GM12878 (cell line): ENCODE measurements around the gene GSTA4. TPM values are rescaled to one million over a fixed set of nuclear protein-coding genes. Genes with fewer than 3 reads are reported as not detected.

Experiments
- ATAC-seq: fragments of 200-7000 bp; cut with Tn5 transposase; 3 replicates; pipeline ENCODE4 v1.9.1; 2020; ENCODE audit warnings: mild to moderate bottlenecking, moderate library complexity
- BruUV-seq: library from RNA; stranded (reverse); fragments of 400-500 nt; replicated peaks from 2 replicates; lab custom pipeline; 2021; lab: Mats Ljungman, UMichigan
- CTCF ChIA-PET: fragments of 300-600 bp; sonication (Branson Sonifier 250); formaldehyde crosslinking; extraction: SDS; loops from one replicate; lab custom pipeline; 2021; ENCODE audit warnings: inconsistent platforms; lab: Yijun Ruan, JAX
- POLR2A ChIA-PET: fragments of 350-600 bp; formaldehyde crosslinking; extraction: SDS; loops from one replicate; lab custom pipeline; 2021; ENCODE audit warnings: inconsistent platforms; lab: Charles Lee
- RAD21 ChIA-PET: fragments of 300-600 bp; sonication (Branson Sonifier 250); formaldehyde crosslinking; loops from one replicate; lab custom pipeline; 2023; ENCODE audit warnings: antibody characterized with exemption; ENCODE audit not compliant: unreplicated experiment; lab: Charles Lee
- SMC1A ChIA-PET: fragments of 300-600 bp; sonication (Branson Sonifier 250); formaldehyde crosslinking; loops from one replicate; lab custom pipeline; 2023; ENCODE audit not compliant: unreplicated experiment, uncharacterized antibody; lab: Charles Lee
- DNase-seq: peaks from one replicate; pipeline ENCODE4 v3.0.0-alpha.2; 2011; ENCODE audit warnings: low read depth, low spot score
- FAIRE-seq: peaks from 3 replicates; lab custom pipeline; 2011; peaks lifted over from hg19 to GRCh38; lab: Jason Lieb, UNC
- H2AFZ ChIP-seq: 2 replicates; pipeline ENCODE4 v1.6.0; 2011; ENCODE audit warnings: low read depth, low read length, control low read depth; ENCODE audit not compliant: control insufficient read depth
- H3K27ac ChIP-seq: 2 replicates; pipeline ENCODE4 v1.5.1; 2011; ENCODE audit warnings: control low read depth; ENCODE audit not compliant: control insufficient read depth, insufficient read depth
- H3K27me3 ChIP-seq, 2 experiments: replicated peaks in 1 of 2; 2 replicates each; pipeline versions ENCODE4 v1.6.0 to v1.6.1; 2011; ENCODE audit warnings: low read length in 1 of 2; ENCODE audit not compliant: control insufficient read depth in 2 of 2, insufficient read depth in 2 of 2
- H3K36me3 ChIP-seq, 2 experiments: 2 replicates each; pipeline ENCODE4 v1.5.1; 2011; ENCODE audit warnings: low read length in 1 of 2; ENCODE audit not compliant: control insufficient read depth in 2 of 2, insufficient read depth in 2 of 2
- H3K4me1 ChIP-seq: 2 replicates; pipeline ENCODE4 v1.6.1; 2011; ENCODE audit warnings: mild to moderate bottlenecking, low read length, moderate library complexity, mixed read lengths; ENCODE audit not compliant: control insufficient read depth, insufficient read depth
- H3K4me2 ChIP-seq: 2 replicates; pipeline ENCODE4 v1.6.0; 2011; ENCODE audit warnings: control low read depth; ENCODE audit not compliant: control insufficient read depth, insufficient read depth
- H3K4me3 ChIP-seq: fragments of 200-600 bp; sonication (generic); 2 replicates; pipeline ENCODE4 v1.5.1; 2016
- H3K79me2 ChIP-seq: 2 replicates; pipeline ENCODE4 v1.6.0; 2011; ENCODE audit warnings: low read length; ENCODE audit not compliant: control insufficient read depth, insufficient read depth
- H3K9ac ChIP-seq: 2 replicates; pipeline ENCODE4 v1.8.0; 2011; ENCODE audit warnings: low read length, control low read depth, mixed read lengths; ENCODE audit not compliant: control insufficient read depth, insufficient read depth
- H3K9me3 ChIP-seq: replicated peaks from 3 replicates; pipeline ENCODE4 v1.5.1; 2011; ENCODE audit warnings: mild to moderate bottlenecking, low read length; ENCODE audit not compliant: control insufficient read depth, insufficient read depth
- H4K20me1 ChIP-seq: 2 replicates; pipeline ENCODE4 v1.6.0; 2011; ENCODE audit not compliant: control insufficient read depth, insufficient read depth
- ATF7 ChIP-seq: fragments of 450-650 bp; IDR thresholded peaks from 2 replicates; pipeline ENCODE4 v1.6.1; 2016; ENCODE audit warnings: low read depth, mild to moderate bottlenecking
- BACH1 ChIP-seq: fragments of 450-650 bp; IDR thresholded peaks from 2 replicates; pipeline ENCODE4 v1.6.1; 2017; ENCODE audit warnings: mild to moderate bottlenecking, borderline replicate concordance
- BCL3 ChIP-seq: IDR thresholded peaks from 2 replicates; pipeline ENCODE4 v1.6.1; 2011; ENCODE audit warnings: borderline replicate concordance, low read depth, mild to moderate bottlenecking, moderate library complexity, low read length; ENCODE audit not compliant: insufficient read depth, poor library complexity, severe bottlenecking
- E2F8 ChIP-seq: fragments of 450-650 bp; IDR thresholded peaks from 2 replicates; pipeline ENCODE4 v1.6.1; 2018; ENCODE audit warnings: mild to moderate bottlenecking, low read depth, moderate library complexity; ENCODE audit not compliant: partially characterized antibody
- FOS ChIP-seq: IDR thresholded peaks from 3 replicates; pipeline ENCODE4 v1.6.1; 2011; ENCODE audit warnings: borderline replicate concordance; ENCODE audit not compliant: insufficient read length; ENCODE audit errors: extremely low read depth
- FOXK2 ChIP-seq: fragments of 450-650 bp; IDR thresholded peaks from 2 replicates; pipeline ENCODE4 v1.6.1; 2017; ENCODE audit warnings: mild to moderate bottlenecking, moderate library complexity
- FOXM1 ChIP-seq: IDR thresholded peaks from 2 replicates; pipeline ENCODE4 v1.6.1; 2012; ENCODE audit warnings: low read depth, mild to moderate bottlenecking, inconsistent platforms, low read length, moderate library complexity
- HDAC2 ChIP-seq: fragments of 200-600 bp; sonication (generic); IDR thresholded peaks from 2 replicates; pipeline ENCODE4 v1.6.1; 2017
- HDAC6 ChIP-seq: fragments of 200-600 bp; sonication (generic); IDR thresholded peaks from one replicate; pipeline ENCODE4 v1.8.0; 2017; ENCODE audit warnings: antibody characterized with exemption; ENCODE audit not compliant: unreplicated experiment
- KLF5 ChIP-seq: fragments of 450-650 bp; IDR thresholded peaks from 2 replicates; pipeline ENCODE4 v1.6.1; 2014; ENCODE audit warnings: mild to moderate bottlenecking; ENCODE audit not compliant: partially characterized antibody
- MTA2 ChIP-seq: fragments of 450-650 bp; IDR thresholded peaks from 2 replicates; pipeline ENCODE4 v1.6.1; 2016; ENCODE audit warnings: low read depth, mild to moderate bottlenecking, moderate library complexity
- NFYB ChIP-seq: IDR thresholded peaks from 2 replicates; pipeline ENCODE4 v1.6.1; 2011; ENCODE audit warnings: low read depth, mild to moderate bottlenecking, low read length, improper control_type of control experiment, moderate library complexity; ENCODE audit not compliant: insufficient read depth
- RBBP5 ChIP-seq: fragments of 200-600 bp; sonication (generic); conservative IDR thresholded peaks from 2 replicates; pipeline ENCODE4 v1.6.1; 2016
- SRF ChIP-seq, 2 experiments: IDR thresholded peaks; 2 replicates each; pipeline ENCODE4 v1.6.1; 2011; ENCODE audit warnings: low read depth in 2 of 2, low read length in 2 of 2, mild to moderate bottlenecking in 1 of 2, moderate library complexity in 1 of 2
- ZBTB33 ChIP-seq: fragments of 450-650 bp; IDR thresholded peaks from 2 replicates; pipeline ENCODE4 v1.6.1; 2017; ENCODE audit warnings: mild to moderate bottlenecking
- WGBS: methylation state at CpG from one replicate; pipeline ENCODE4 v1.1.6; 2016; ENCODE audit warnings: low lambda C conversion rate; ENCODE audit not compliant: insufficient replicate concordance, insufficient coverage; ENCODE audit errors: missing lambda C conversion rate; 5-methylcytosine and 5-hydroxymethylcytosine counted together
- in situ Hi-C: fragments of 300-500 bp; cut with MboI; formaldehyde crosslinking; loops from 9 replicates; pipeline ENCODE4 v1.14.3; 2018; ENCODE audit warnings: mixed read lengths
- intact Hi-C: fragments of 100-400 bp; cut with micrococcal nuclease; formaldehyde crosslinking; loops from one replicate; pipeline ENCODE4 v1.14.2; 2022; ENCODE audit not compliant: unreplicated experiment
- polyA plus RNA-seq, 11 experiments: library from polyadenylated mRNA; depleted of rRNA in 4 of 11; unstranded in 6 of 11; stranded (reverse) in 5 of 11; fragments of >200 nt; fragmentation: Nextera tagmentation in 4 of 11; fragmentation: Illumina TruSeq in 1 of 11; extraction: Ambion mirVana in 4 of 11; extraction: Trizol in 1 of 11; gene quantifications; 1 replicate in 1 of 11; 2 replicates in 10 of 11; pipeline versions ENCODE4 v1.2.1 to v1.2.3, GENCODE V29; 2011 to 2016; ENCODE audit warnings: inconsistent platforms in 2 of 11, missing spikeins in 2 of 11, low read depth in 1 of 11
- total RNA-seq, 4 experiments: library from RNA; depleted of rRNA in 3 of 4; stranded (reverse); fragments of >200 nt in 3 of 4; fragmentation: Illumina TruSeq in 1 of 4; extraction: Trizol in 1 of 4; gene quantifications; 2 replicates each; pipeline versions ENCODE4 v1.2.1 to v1.2.3, GENCODE V29; 2013 to 2021

GSTA4 gene
- total and polyA plus RNA-seq, 10 of the 15 experiments (the other 5 are each of a cell fraction or from before 2014, with no cell fraction given) = 1.9 to 9.7 (median 4.4) TPM

- no TSS peak for BruUV-seq
- FAIRE-seq (no peak), ATAC-seq (no peak), DNase-seq (no peak)
- no peaks in the 10 kb centered on the region for H3K4me1 ChIP-seq
- CTCF ChIA-PET = interaction anchor here (1.0 kb wide), 1 partner anchor 15 kb away, joined by 3 read pairs; no protein-coding TSS in a partner anchor
- no peaks in the 10 kb centered on the region for H3K79me2 ChIP-seq
- POLR2A ChIA-PET = no interaction called here
- in situ Hi-C loops = no loop called here
- H2AFZ ChIP-seq = no peak overlapping the region
- no peak overlapping the region for H3K9ac ChIP-seq
- intact Hi-C loops = no loop called here
- SMC1A ChIA-PET = no interaction called here
- RAD21 ChIA-PET = interaction anchor here (0.7 kb wide), 1 partner anchor 37 kb away, joined by 3 read pairs; no protein-coding TSS in a partner anchor
- no peaks in the 10 kb centered on the region for H4K20me1 ChIP-seq
- peaks cover 0 to 6% of the 10 kb centered on the region in 2 experiments; a peak in 2 of 4 replicates for H3K36me3 ChIP-seq
- no peak overlapping the region for H3K27ac ChIP-seq
- no peak overlapping the region for H3K4me3 ChIP-seq
- H3K27me3 ChIP-seq = no peaks in the 10 kb centered on the region
- no peaks in the 10 kb centered on the region for H3K9me3 ChIP-seq
- no peak overlapping the region for H3K4me2 ChIP-seq
- 0% methylated on average over 1 of the region's 1 CpG for WGBS
- TF ChIP-seq FOS = no peak
- no peak for TF ChIP-seq FOXM1
- no peak for TF ChIP-seq HDAC2
- no peak for TF ChIP-seq MTA2
- TF ChIP-seq RBBP5 = no peak
- TF ChIP-seq SRF (IDR thresholded peaks at IDR 0.05; ENCODE audit: low read depth in 2 of 2, low read length in 2 of 2) = no peak
- no peak for TF ChIP-seq E2F8
- no peak for TF ChIP-seq BACH1
- no peak for TF ChIP-seq ZBTB33
- TF ChIP-seq HDAC6 = no peak
- no peak for TF ChIP-seq KLF5
- no peak for TF ChIP-seq NFYB
- no peak for TF ChIP-seq BCL3
- no peak for TF ChIP-seq ATF7
- no peak for TF ChIP-seq FOXK2
Measured at GRCh38 chr6:53011979-53012378, 16.9 kb upstream of the GSTA4 start.
